OCI-LY3 (cell line): ENCODE data around the gene FSTL4.

Experiments used
- EZH2phosphoT487 ChIP-seq: fragments of 200-600 bp; shearing (Covaris generic); IDR thresholded peaks from 2 replicates; pipeline ENCODE4 v1.6.1; 2018; ENCODE audit warnings: antibody characterized with exemption, mixed run types, low read depth
- TF ChIP-seq, protein P1 (sequence below): fragments of 200-600, 300-600 bp; sonication (generic); IDR thresholded peaks from 2 replicates; pipeline ENCODE4 v1.5.1; 2014; ENCODE audit warnings: antibody characterized with exemption, low read length, low read depth

- no peak for TF ChIP-seq EZH2phosphoT487
- TF ChIP-seq, protein P1, sequence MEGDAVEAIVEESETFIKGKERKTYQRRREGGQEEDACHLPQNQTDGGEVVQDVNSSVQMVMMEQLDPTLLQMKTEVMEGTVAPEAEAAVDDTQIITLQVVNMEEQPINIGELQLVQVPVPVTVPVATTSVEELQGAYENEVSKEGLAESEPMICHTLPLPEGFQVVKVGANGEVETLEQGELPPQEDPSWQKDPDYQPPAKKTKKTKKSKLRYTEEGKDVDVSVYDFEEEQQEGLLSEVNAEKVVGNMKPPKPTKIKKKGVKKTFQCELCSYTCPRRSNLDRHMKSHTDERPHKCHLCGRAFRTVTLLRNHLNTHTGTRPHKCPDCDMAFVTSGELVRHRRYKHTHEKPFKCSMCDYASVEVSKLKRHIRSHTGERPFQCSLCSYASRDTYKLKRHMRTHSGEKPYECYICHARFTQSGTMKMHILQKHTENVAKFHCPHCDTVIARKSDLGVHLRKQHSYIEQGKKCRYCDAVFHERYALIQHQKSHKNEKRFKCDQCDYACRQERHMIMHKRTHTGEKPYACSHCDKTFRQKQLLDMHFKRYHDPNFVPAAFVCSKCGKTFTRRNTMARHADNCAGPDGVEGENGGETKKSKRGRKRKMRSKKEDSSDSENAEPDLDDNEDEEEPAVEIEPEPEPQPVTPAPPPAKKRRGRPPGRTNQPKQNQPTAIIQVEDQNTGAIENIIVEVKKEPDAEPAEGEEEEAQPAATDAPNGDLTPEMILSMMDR: no peak
These were observed 279.8 kb downstream of the FSTL4 start for GRCh38 chr5:133332439-133333024.
